RWPE1 (cell line): ENCODE measurements around the gene MEGF11.

Experiments used
- CTCF ChIA-PET: fragments of 350-600 bp; sonication (Branson Sonifier 250); formaldehyde crosslinking; extraction: SDS; loops from one replicate; lab custom pipeline; 2021; lab: Yijun Ruan, JAX
- POLR2A ChIA-PET: fragments of 400-600 bp; formaldehyde crosslinking; extraction: SDS; loops from one replicate; lab custom pipeline; 2020; ENCODE audit warnings: antibody characterized with exemption; ENCODE audit not compliant: low non-redundant PET; lab: Yijun Ruan, JAX
- DNase-seq: peaks from one replicate; pipeline ENCODE4 v3.0.0; 2012; ENCODE audit warnings: low spot score
- H3K27ac ChIP-seq: fragments of 450-650 bp; 2 replicates; pipeline ENCODE4 v1.5.1; 2017
- CTCF ChIP-seq: fragments of 450-650 bp; conservative IDR thresholded peaks from 2 replicates; pipeline ENCODE4 v1.5.1; 2017; ENCODE audit warnings: low read depth, mild to moderate bottlenecking

The MEGF11 gene

GRCh38 chr15:66046751-66047150, 206.8 kb downstream of the MEGF11 start:
- CTCF ChIA-PET: no interaction called here
- no peak for TF ChIP-seq CTCF
- DNase-seq: no peak
- no peak overlapping the region for H3K27ac ChIP-seq
- POLR2A ChIA-PET: no interaction called here

- no peak overlapping the region for H3K27ac ChIP-seq
- DNase-seq: no peak
- ChIA-PET POLR2A (no interaction called here), CTCF (interaction anchor here (1.1 kb wide), 1 partner anchor 129 kb away, joined by 3 read pairs; no protein-coding TSS in a partner anchor)
- TF ChIP-seq CTCF: no peak
These were observed 207.2 kb downstream of the MEGF11 start for GRCh38 chr15:66046326-66046725.

GRCh38 chr15:66045542-66045941, 208.0 kb downstream of the MEGF11 start:
- ChIA-PET POLR2A (no interaction called here), CTCF (interaction anchor here (1.1 kb wide), 1 partner anchor 128 kb away, joined by 3 read pairs; no protein-coding TSS in a partner anchor)
- no peak overlapping the region for H3K27ac ChIP-seq

GRCh38 chr15:66044837-66045236, 208.7 kb downstream of the MEGF11 start:
- no peak for TF ChIP-seq CTCF
- ChIA-PET POLR2A (no interaction called here), CTCF (no interaction called here)

More at GRCh38 chr15:66045542-66045941, 208.0 kb downstream of the MEGF11 start:
- no peak for DNase-seq
- TF ChIP-seq CTCF: no peak

GRCh38 chr15:66043264-66043663, 210.3 kb downstream of the MEGF11 start:
- no peak for TF ChIP-seq CTCF
- H3K27ac ChIP-seq: no peak overlapping the region
- ChIA-PET POLR2A (no interaction called here), CTCF (no interaction called here)
- DNase-seq: no peak

More at GRCh38 chr15:66044837-66045236, 208.7 kb downstream of the MEGF11 start:
- H3K27ac ChIP-seq: no peak overlapping the region
- DNase-seq: no peak

GRCh38 chr15:66042624-66043023, 210.9 kb downstream of the MEGF11 start:
- no peak for TF ChIP-seq CTCF
- no peak overlapping the region for H3K27ac ChIP-seq
- CTCF ChIA-PET: no interaction called here
- peak; percentile 13 for DNase-seq
- POLR2A ChIA-PET: interaction anchor here (0.6 kb wide), 1 partner anchor 753 kb away, joined by 5 read pairs; no protein-coding TSS in a partner anchor
